Head of caudate nucleus (tissue), 42 donors: ENCODE results near the gene TGM1.

Source experiments
- DNase-seq, 42 donors: peaks; one replicate each; pipeline versions ENCODE4 v3.0.0 to v3.0.0-alpha.2; 2020 to 2021; ENCODE audit warnings: mixed read lengths in 7 of 42
- intact Hi-C: fragments of 100-400 bp; cut with DNase I; formaldehyde crosslinking; loops from one replicate; pipeline ENCODE4 v1.15.0; 2022

Gene TGM1

DNA sequence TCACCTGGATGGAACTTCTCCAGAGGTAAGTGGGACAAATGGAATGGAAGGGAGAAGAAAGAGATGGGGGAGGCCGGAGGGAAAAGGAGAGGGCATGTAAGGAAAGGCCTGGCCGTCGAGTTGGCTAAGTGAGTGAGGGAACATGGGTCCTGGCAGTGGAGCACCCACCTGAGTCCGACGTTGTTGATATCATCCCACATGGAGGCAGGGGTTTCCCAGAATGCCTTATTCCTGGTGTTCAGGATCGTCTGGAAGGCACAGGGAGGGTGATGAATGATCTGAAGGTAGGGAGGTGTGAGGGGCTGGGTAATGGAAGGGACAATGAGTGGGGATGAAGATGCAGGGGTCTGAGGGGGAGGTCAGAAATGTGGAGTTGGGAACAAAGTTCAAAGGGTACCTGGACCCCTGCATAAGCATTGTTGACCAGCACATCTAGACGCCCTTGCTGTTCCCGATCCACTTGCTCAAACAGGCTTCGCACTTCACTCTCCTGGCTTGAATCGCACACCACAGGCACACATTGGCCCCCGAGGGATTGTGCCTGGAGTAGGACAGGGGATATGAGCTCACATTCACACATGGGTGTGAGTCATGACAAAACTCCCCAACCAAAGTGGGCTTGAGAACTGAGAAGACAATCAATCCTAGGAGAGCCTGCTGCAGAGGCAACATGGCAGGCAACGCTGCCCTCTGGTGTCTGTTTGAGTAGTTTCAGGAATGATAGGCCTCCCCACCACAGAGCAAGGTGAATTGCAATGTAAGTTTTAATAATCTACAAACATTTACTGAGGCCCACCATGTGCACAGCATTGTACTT, 33.6 kb upstream of the TGM1 start:
- peak; percentile 46 to 86 (median 69) for DNase-seq
- intact Hi-C loops: loop anchor here (5.0 kb wide), 1 partner anchor 54 kb away; the partner anchor contains the start of gene TINF2

DNA sequence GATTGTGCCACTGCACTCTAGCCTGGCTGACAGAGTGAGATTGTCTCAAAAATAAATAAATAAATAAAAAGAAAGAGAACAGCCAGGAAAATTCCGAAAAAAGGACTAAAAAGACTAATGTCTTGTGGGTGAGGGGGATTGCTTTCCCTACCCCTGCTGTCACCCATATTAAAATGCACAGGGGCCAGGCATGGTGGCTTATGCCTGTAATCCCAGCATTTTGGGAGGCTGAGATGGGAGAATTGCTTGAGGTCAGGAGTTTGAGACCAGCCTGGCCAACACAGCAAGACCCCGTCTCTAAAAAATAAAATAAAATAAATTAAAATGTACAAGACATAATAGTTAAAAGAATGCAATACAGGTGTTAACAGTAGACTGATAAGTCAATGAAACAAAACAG, 30.5 kb upstream of the TGM1 start:
- DNase-seq: no peak
- intact Hi-C loops: no loop called here

DNA sequence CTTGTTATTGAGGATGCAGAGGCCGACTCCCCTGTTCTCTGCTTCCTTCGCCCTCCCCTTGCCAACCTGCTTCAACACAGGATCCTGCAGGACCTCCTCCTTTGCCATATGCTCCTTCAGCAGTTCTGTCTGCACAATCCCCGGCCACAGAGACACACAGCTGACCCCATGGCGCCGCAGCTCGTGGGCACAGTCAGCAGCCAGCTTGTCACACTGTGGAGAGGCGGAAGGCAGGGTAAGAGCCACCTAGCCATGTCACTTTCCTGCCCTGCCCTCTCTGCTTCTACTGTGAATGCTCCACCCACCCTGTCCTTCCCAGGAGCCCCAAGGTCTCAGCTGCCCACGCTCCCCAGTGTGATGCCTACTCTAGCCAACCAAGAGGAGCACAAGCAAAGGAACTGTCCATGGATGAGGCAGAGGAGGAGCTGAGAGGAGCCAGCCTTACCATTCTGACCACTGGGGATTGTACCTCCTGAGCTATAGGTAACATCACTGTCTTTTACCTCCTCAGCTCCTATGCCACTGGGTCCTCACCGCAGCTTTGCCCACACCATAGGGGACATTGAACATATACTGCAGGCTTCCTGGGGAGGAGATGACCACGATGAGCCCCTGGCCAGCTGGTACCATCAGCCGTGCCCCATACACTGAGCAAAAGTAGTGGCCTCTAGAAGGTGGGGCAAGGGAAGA, 29.3 kb upstream of the TGM1 start:
- intact Hi-C loops: no loop called here

DNA sequence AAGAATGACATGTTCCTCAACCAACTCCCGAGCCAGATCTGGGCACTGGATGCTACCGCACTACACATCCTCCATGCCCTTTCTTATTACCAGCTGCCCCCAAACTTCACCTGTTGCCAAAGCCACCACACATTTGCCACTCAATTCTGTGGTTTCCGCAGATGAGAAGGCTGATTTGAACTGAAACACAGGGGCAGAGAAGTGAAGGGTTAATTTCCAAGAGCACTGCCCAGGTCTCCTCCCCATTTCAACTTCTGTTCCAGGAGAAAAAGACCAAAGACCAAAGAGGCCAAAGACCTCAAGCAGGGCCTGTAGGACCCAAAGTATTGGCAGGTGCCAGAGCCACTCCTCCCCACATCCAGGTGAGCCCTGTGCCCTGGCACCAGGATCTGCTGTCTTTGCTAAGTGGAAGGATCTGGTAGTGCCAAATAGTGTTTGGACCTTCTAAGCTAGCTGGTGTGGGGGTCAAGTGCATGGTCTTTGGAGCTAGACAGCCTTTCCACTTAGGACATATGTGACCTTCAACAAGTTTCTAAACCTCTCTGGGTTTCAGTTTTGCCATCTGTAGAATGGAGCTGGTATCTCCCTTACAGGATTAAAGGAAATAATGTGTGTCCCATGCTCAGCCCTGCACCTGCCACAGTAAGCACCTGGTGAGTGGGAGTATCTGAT, 28.6 kb upstream of the TGM1 start:
- intact Hi-C loops: no loop called here
- DNase-seq: no peak

More for the DNA sequence above, 29.3 kb upstream of the TGM1 start:
- no peak for DNase-seq

DNA sequence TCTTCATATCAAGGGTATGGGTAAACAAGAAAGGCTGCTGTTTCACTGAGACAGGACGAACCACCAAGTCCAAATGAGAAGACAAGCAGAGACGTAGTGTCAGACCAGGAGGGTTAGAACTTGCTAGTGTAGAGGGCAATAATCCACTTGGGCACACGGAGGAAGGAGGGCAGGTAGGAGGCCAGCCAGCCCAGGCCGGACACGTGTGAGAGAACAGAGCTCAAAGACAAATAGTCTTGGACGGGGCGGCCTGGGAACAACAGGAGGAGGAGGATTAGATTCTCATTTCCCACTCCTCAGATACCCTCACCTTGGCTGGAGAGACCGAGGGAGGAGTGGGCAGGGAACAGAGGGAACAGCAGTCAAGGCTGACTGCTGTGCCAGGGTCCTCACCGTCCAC, 27.8 kb upstream of the TGM1 start:
- intact Hi-C loops: no loop called here

DNA sequence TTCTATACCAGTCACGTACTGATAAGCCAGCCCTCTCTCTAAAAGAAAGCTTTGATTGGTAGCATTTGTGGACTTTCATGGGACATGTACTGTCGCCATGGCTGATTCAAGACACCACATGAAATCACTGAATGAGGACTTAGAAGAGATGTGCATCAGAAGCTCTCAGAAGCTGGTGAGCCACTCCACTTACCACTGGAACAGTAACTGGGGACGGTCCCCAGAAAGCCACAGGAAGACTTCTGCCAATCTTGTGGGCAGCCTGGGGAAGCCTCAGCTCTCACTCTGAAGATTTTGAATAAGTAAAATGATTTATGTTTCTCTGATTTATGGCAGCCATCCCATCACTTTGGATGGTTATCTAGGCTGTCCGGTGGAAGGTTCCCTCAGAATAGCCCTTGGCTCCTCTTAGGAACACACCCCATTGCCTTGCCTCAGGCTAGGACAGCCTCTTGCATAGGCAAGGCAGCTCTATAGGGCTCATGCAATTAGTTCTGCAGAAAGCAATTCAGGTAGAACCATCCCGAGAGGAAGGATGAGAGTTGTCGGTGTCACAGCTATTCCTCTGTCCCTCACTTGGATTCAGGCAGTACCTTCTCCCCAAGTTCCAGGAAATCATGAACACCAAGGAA, 26.8 kb upstream of the TGM1 start:
- no peak for DNase-seq
- intact Hi-C loops: no loop called here

More for the DNA sequence above, 27.8 kb upstream of the TGM1 start:
- no peak for DNase-seq

DNA sequence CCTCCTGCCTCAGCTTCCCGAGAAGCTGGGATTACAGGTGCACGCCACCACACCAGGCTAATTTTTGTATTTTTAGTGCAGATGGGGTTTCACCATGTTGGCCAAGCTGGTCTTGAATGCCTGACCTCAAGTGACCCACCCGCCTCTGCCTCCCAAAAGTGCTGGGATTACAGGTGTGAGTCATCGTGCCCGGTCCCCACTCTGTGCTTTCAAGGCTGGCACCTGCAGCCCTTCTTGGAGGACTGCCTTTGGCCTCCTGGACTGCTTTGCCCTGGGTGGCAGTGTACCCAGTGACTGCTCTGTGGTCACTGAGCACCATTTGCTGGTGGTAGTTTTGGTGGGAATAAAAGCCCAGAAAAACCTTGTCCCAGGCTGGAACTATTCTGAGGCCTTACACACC, 24.0 kb upstream of the TGM1 start:
- intact Hi-C loops: no loop called here
- no peak for DNase-seq

DNA sequence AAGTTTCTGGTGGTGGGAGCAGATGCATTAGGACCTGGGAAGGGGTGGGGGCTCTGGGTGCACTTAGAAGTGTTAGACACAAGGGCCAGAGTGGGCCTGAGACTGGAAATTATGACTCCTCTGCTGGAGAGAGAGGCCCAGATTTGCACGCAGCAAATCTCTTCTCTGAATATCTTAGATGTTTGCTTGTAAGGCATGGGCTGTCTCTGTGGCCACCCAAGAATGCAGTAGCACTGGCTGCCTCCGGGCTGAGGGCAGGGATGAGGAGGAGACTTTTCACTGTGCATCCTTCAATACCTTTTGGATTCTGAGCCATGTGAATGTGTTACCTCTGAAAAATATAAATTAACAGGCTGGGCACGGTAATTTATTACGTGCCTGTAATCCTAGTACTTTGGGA, 22.4 kb upstream of the TGM1 start:
- intact Hi-C loops: no loop called here
- DNase-seq: no peak

DNA sequence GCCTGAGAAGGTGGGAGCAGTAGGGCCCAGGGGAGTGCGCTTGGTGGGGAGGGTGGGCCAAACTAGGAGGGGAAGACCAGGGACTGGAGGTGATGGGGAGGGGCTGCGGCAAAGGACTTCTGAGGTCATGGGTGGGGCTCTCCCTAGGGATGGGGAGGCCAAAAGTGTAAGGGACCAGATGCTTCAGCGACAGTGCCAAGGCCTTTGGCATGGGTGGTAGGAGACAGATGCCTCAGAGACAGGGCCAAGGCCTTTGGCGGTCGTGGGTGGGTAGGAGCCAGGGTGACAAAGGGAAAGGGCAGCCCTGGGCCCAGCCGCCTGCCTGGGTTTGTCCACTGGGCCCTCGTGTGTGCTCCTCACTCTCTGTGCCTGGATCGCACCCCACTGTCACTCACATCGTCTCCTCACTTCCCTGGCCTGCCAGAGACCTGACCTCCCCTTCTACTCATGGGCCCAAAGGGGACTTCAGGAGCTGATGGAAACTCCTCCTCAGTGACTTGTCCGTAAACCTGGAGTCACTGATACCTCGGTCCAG, 21.6 kb upstream of the TGM1 start:
- intact Hi-C loops: no loop called here
- DNase-seq: no peak

DNA sequence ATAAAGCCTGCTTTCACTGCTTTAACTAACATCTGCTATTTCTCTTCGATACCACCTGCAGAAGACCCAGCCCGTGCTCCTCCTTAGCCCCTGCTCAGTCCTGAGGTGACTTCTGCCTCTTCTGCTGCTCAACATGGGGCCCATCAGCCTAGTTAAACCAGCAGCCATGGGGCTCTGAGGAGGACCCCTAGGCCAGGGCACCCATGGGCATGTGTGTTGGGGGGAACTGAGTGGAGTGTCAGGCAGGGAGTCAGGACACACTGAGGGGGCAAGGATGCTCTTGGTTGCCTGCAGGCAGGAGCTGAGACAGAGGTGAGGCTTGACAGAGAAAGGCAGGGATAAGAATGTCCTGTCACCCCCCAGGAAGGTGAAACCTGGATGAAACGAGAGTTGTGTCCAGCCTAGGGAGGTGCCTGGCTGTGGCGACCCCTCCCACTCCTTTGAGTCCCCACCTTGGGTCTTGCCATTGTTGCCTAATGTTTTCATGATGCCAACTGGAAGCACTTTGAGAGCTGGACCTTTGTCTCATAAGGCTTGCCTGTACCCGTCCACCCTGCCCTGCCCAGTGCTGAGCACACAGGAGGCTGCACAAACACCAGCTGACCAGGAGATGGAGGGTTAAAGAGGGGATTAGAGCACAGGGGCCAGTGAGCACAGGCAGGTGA, 21.0 kb upstream of the TGM1 start:
- DNase-seq: no peak
- intact Hi-C loops: no loop called here

DNA sequence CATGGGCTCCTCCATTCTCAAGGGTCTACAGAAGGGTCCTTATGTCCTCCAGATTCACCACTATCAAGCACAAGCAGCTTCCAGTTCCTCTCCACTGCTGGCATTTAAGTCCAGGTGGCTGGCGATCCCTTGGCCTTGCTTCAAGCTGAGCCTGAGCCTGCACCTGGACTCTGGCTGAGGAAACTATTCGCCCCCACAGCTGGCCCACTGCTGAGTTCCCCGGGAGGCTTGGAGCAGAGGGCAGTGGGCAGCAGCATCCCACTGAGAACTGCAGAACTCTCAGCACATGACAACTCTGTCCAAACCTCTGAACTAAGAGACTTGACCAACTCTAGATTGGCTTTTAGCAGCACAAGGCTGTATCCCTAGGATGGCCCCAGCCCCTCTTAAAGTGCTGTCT, 19.8 kb upstream of the TGM1 start:
- DNase-seq: no peak
- intact Hi-C loops: no loop called here

DNA sequence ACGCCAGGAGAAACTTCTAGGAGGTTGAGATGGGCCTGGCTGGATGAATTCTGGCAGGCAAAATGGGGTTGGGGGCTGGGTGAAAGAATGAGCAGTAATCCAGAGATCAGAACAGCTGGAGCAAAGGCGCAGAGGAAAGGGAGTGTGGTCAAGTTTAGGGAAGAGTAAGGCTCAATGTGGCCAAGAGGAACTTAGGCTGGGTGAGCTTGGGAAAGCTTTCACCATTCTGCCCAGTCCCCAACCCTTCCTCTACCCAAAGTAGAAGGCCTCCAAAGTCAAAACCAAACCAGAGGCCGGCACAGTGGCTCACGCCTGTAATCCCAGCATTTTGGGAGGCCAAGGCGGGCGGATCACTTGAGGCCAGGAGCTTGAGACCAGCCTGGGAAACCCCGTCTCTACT, 18.7 kb upstream of the TGM1 start:
- intact Hi-C loops: no loop called here

DNA sequence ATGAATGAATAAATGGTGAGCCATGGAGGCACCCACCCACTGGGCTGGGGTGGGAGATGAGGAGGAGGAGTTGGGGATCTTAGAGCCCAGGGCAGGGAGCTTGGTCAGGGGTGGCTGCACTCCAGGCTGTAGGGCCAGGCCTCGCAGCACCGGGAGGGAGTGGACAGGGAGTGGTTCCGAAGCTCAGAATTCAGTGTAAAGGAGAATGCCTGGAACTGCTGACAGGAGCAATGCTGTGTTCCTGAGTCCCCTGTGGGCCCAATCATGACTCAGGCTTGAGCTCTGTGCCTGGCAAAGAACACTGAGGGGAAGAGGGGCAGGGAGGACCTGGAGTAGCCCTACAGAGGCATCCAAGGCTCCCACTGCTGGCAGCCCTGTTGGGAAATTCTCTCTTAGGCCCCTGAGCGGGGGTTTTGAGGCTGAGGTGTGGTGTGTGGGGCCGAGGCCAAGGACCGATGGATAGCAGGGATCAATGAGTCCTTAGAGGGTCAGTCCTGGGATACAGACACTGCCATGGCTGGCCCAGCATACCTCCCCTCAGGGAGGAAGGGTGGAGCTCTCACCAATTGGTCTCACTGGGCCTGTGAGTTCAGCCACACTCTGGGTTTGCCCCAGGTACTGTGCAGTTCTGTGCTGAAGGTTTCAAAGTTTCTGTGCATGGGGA, 18.0 kb upstream of the TGM1 start:
- intact Hi-C loops: no loop called here
- no peak for DNase-seq

More for the DNA sequence above, 18.7 kb upstream of the TGM1 start:
- no peak for DNase-seq

DNA sequence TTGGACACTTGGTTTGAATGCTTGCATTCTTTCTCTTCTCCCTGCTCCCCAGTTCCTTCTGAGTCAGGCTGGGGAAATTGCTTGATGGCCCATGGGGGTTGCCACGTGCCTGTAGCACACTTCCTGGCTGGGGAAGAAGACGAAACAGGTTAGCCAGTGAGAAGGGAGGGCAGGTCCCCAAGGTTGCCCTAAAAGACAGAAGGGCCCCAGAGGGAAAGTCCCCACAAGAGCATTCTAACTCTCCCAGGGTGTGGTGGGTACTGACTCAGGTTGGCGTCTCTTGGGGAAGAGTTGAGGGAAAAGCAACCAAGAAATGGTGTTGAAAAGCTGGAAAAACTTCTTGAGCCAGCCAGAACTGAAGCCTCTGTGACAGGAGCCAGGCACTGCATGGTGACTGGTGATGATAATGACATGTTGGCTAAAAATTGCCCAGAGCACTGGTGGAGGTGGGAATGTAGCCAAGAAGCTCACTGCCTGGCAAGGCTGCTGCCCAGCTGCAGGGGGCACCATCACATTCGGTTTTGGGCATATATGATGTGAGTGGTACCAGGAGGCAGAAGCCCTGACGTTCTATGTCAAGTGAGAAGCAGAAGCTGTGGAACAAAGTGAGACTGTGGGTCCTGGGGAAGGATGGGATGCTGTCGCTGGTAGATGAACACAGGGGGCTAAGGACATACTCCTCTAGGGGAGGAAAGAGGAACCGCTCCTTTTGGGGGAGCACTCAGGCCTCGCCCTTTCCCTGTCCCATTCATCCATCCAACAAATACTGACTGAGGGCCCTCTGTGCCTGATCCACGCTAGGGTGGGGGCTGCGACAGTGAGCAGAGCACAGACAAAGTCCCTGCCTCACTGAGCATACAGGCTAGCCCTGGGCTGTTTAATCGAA, 16.6 kb upstream of the TGM1 start:
- intact Hi-C loops: no loop called here
- peak in 36 of 42 donors; percentile 7 to 79 (median 48) for DNase-seq

DNA sequence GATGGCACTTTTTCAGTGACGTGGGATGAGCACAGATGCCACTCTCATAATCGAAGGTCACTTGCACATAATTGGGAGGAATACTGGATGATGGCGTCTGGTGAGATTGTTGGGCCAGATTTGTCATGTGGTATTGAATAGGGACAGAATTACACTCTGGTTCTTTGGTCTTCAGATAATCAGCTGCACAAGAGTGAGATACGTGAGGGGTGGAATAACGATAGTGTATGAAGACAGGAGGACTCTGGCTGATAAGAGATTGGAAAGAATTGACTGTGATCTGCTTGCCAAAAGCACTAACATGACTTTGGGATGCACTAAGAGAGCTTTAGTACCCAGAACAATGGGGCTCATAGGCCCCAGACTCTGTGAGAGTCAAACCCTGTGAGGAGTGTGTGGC, 15.4 kb upstream of the TGM1 start:
- intact Hi-C loops: no loop called here
- DNase-seq: no peak

DNA sequence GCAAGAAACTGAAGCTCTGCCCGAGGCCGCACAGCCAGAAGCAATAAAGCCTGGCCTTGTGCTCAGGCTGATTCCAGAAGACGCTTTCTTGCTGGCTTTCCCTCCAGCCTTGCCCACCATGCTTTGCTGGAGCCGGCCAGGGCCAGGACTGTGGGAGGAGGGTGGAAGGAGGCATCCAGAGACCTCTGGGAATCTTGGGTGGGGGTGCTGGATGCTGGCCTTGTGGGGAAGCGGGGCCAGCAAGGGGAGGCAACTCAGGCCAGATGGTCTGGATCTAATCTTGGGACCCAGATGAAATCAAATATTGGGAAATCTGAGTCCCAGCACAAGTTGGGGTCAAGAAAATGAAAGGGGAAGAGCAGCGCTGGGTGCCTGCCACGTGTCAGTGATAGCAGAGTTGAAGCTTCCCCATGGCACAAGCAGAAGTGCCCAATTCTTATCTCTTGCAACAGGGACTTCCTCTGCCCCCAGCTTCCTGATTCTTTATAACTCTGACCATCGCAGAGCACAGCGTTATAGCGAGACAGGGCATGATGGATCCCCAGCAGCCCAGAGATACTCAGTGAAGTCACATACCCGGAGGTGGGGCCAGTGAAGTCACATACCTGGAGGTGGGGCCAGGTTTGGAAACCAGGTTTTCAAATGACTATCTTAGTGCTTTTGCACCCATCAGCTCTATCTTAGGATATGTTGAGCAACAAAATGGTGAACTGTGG, 14.8 kb upstream of the TGM1 start:
- intact Hi-C loops: no loop called here
- peak in 18 of 42 donors; percentile 7 to 57 (median 24) for DNase-seq

DNA sequence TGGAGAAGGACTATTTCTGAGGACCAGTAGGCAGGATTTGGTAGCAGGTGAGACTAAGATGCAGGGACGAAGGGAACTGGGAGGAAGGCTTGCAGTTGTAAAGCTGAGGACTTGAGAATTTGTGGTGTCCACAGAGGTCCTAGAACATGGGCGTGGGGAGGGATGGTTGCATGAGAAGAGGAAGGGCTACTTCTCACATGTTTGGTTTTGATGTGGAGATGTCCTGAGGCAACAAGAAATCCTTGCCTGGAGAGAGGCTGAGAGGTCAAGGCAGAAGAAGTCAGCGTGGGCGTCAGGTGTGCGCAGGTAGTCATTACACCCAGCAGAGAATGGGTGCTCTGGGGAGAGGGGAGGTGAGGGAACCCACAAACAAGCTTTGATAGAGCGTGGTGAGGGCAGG, 14.1 kb upstream of the TGM1 start:
- intact Hi-C loops: no loop called here
- DNase-seq: no peak
